DMS 273 (cell line): ENCODE results near the gene OR6C70.

Experiments
- DNase-seq: peaks from one replicate; lab custom pipeline; 2025; ENCODE audit not compliant: unreplicated experiment; lab: John Stamatoyannopoulos, UW

Gene OR6C70

DNA sequence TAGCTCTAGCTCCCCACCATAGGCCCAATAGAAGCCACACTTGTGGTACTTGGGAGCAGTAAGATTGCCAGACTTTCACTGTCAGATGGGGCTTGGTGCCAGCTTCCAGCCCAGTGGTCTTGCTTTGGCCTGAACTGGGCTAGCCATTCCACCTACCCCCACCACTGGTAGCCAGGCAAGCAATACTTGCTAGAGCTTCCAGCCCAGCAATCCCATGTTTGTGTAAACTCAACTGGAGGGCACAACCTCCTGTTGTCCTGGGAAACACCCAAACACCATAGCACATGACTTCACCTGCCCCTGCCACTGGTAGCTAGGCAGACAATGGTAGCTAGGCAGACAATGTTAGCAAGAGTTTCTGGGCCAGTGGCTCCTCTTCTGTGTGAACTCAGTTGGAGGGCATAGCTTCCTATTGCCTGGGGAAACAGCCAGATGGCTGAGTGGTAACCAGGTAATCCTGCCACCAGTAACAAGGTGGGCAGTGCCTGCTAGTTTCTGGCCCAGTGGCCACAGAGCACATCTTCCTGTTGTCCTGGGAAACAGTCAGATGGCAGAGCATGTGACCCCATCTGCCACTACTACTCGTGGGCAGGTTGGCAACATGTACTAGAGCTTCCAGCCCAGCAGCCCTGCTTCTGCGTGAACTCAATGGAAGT lies 49.5 kb downstream of the OR6C70 start:
- no peak for DNase-seq
